GM12892 (cell line): ENCODE results near the gene MEA1.
A peak's percentile ranks its signal among the peaks of the same experiment; 100 is the strongest.

Source experiments
- DNase-seq: peaks from one replicate; pipeline ENCODE4 v3.0.0; 2011; ENCODE audit not compliant: insufficient read length
- FAIRE-seq: peaks from 2 replicates; lab custom pipeline; 2011; peaks lifted over from hg19 to GRCh38; lab: Jason Lieb, UNC
- POLR2A ChIP-seq: IDR thresholded peaks from 2 replicates; pipeline ENCODE4 v1.6.1; 2011; ENCODE audit warnings: low read depth, low read length, control low read depth
- POLR2AphosphoS5 ChIP-seq: IDR thresholded peaks from 2 replicates; pipeline ENCODE4 v1.6.1; 2011; ENCODE audit warnings: low read depth, low read length, control low read depth
- TAF1 ChIP-seq: IDR thresholded peaks from 2 replicates; pipeline ENCODE4 v1.6.1; 2011; ENCODE audit warnings: low read depth, mild to moderate bottlenecking, control low read depth, low read length, borderline replicate concordance

MEA1 gene

DNA sequence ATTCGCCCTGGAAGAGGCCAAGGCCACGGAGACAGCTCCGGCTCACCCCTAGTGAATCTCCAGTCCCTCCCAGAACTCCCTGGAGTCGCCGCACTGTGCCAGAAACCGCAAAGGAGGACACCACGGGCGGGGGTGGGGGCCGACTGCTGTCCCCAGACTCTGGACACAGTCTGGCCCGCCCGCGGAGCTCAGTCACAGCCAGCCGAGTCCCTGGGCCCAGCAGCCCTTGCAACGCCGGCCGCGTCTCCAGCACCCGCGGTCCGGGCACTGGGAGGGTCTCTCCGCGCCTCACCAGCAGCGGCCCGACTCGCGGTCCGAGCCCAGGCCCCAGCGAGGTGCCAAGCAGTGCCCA is 35.3 kb downstream of the MEA1 start:
- TF ChIP-seq TAF1 = no peak
- TF ChIP-seq POLR2A = no peak
- TF ChIP-seq POLR2AphosphoS5 = no peak
- DNase-seq = peak; percentile 37
- FAIRE-seq = no peak

DNA sequence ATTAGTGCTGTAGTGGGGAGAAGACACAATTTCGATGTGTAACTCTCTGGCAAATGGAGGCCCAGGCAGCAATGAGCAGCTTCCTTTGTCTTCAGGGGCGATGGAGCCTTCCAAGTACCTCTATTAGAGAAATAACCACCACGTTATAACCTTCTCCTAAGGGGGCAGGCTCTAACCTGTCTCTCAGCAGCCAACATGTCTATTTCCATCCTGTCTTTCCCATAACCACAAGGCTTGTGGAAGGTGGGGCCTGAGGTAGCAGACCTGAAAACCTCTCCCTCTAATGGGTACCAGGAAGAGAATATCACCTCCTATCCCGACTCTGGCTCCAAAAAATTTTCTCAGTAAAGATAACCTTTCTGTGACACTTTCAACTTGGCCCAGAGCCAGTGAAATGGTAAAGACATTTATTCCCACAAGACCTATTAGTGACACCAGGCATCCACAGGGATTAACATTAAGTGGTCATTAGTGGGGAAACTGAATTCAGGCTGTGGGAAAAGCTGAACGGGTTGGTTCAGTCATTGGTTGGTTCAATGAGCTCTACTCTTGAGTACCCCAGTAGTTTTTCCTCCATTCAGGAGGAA is 38.7 kb downstream of the MEA1 start:
- DNase-seq (no peak), FAIRE-seq (no peak)

DNA sequence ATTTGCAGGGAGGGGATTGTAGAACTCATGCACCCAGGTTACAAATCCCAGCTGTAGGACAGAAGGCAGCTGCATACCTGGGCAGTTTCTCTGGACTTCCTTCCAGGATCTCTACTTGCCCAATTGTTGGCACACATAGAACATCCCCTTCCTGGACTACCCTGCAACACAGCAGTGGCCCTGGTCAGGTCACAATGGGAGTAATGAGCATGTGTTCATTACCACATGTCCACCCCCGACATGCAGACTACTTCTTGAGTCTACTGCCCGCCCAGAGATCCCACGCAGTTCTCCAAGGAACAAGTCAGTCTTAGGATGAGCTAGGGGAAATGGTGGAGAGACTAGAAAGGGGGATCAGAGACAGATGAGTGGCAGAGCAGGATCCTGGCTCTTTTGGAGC is 39.8 kb downstream of the MEA1 start:
- TF ChIP-seq TAF1 = no peak
- no peak for TF ChIP-seq POLR2A
- no peak for TF ChIP-seq POLR2AphosphoS5

More for the DNA sequence above, 38.7 kb downstream of the MEA1 start:
- TF ChIP-seq TAF1 (no peak), POLR2A (no peak), POLR2AphosphoS5 (no peak)

DNA sequence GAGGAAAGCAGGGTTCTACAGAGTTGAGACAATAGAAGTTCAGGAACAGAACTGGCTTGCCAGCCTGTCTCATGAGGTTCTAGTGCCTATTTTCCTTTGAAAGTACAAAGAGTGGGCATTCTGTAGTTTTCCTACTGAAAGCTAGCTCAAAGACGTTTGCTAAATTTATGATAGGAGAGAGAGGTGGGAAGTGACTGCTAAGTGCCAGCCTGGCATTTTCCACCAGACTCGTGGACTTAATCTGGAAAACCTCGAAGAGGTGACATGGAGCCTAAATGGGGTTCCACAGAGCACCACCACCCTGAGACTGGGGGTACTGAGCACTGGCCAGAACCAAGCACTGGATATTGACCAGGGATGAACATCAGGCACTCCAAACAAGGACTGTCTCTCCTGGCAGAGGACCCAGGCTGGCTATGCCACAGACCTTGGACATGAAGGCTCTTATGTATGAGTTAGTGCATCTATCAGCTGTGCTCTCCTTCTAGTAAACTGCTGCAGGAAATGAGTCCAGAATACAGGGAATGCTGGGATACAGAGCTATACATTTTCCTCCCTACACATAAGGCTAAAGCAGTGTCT is 41.9 kb downstream of the MEA1 start:
- TF ChIP-seq POLR2AphosphoS5 = no peak
- TF ChIP-seq TAF1 = no peak
- no peak for TF ChIP-seq POLR2A
- DNase-seq (no peak), FAIRE-seq (no peak)

More for the DNA sequence above, 39.8 kb downstream of the MEA1 start:
- no peak for FAIRE-seq
- no peak for DNase-seq

DNA sequence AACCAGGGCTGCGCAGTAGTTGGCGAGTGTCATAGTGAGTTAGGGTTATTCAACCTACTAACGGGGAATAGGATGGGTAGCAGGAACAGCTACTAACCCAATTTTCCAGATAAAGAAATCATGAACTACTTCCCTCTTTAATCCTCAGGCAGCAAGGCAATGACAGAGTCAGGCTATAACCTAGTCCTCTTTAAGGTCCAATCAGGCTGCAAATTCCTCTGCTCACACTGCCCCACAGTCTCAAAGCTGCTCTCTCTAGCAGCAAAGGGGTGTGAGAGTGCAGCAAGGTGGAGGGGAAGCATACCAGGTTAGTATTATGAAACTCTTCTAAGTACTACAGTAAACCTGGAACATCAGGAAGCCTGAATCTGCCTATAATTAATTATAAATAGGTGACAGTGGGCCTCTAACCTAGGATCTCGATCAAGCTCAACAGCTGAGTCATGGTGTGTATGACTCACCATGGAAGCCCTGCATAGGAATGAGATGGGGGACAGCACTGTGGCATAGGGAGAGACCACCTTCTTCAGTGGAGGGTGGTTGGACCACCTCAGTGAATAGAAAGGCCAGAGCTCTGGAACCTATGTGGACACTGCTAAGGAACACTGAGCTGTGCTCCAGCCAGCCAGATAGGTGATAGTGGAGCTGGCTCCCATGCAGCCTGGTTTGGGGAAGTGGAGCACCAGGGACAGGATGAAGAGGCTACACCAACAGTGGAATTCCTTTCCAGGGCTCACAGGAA is 42.7 kb downstream of the MEA1 start:
- DNase-seq (no peak), FAIRE-seq (no peak)
- TF ChIP-seq POLR2AphosphoS5 (no peak), TAF1 (no peak), POLR2A (no peak)

DNA sequence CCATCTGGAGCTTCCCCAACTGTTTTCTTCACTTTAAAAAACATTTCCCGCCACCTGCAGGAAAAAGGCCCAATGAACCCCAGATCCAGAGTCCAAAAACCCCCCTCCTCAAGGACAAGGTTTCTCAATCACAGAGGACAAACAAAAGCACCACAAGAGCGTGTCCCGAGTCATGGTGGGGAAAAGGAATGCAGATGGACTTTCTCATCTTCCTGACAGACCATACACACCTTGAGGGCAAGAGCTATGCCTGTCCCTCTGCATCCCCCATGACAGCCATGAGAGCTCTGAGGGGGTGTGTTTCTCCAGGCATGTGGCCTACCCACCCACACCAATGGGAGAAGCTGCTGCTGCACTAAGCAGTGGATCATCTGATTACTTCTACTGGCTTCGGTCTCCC is 43.8 kb downstream of the MEA1 start:
- TF ChIP-seq POLR2AphosphoS5 (no peak), TAF1 (no peak), POLR2A (no peak)
- DNase-seq (no peak), FAIRE-seq (no peak)

DNA sequence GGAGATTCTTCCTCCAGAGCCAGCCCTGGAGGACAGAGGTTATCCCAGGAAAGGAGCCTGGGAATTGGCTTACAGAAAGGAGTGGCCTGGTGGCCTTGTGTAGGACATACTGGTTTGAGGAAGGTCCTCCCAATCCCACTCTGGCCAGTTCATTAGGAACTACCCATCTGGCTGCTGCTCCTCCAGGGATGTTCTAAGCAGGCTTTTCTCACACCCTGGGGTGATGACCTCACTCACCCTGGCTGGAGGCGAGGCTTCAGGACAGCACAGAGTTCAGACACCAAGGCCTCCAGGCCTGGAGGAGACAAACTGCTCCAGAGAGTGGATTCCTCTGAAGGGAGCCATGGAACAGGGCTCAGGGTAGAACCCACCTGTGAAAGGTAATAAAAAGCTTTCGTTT is 44.3 kb downstream of the MEA1 start:
- TF ChIP-seq TAF1 = no peak
- DNase-seq (no peak), FAIRE-seq (no peak)

DNA sequence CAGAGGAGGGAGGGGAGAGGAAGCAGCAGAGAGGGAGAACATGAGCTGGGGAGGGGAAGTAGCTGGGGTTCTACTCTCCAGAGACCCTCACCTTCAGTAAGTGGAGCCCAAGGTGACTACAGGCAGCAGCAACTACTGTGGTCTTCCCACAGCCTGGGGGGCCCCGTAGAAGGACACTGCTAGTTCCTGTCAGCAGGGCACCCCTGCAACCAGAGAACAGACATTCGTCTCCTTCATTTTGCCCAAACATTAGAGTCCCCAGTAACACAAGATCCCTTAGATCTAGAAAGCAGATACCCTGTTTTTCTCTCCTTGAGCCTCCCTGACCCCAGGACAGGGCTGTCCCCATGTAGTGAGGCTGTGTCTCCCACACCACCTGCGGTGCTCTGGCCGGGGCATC is 45.0 kb downstream of the MEA1 start:
- no peak for DNase-seq
- TF ChIP-seq TAF1 (no peak), POLR2A (no peak), POLR2AphosphoS5 (no peak)
- no peak for FAIRE-seq

DNA sequence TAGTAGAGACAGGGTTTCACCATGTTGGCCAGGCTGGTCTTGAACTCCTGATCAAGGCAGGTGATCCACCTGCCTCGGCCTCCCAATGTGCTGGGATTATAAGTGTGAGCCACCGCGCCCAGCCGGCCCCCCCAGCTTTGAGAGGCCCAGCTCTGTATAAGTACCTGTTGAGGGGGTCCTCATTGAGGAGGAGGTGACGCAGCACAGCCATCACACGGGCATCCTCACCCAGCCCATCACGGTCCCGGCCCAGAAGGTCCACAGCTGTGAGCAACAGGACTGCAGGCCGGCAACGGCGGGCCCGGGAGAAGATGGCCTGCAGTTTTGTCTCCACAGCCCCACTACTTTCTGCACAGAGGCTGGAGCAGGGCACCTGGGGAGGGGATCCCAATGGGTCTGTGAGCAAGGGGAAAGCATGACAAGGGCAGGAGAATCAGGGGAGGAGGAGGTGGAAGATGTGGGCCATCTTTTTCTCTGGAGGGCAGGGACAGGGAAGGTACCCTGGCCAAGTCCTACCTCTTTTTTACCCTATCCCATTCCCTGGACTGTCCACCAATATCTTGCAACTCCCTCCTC is 45.5 kb downstream of the MEA1 start:
- no peak for DNase-seq
- no peak for FAIRE-seq
- no peak for TF ChIP-seq POLR2A
- no peak for TF ChIP-seq POLR2AphosphoS5
- TF ChIP-seq TAF1 = no peak

DNA sequence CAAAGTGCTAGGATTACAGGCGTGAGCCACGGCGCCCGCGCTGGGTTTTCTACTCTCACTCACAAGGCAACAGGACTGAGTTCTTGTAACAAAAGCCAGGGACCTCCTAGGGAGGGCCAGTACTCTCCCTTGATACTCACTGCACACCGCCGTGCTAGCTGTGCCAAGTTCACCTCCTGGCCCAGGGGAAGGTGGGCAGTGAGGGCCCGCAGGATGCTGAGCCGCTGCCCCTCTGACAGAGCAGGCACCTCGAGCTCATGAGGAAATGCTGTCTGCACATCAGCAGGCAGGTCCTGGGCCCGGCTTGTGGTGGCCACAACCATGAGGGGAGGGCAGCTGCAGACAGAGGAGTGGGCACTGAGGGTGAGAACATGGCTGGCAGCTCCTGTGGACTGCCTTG is 46.5 kb downstream of the MEA1 start:
- FAIRE-seq = no peak

DNA sequence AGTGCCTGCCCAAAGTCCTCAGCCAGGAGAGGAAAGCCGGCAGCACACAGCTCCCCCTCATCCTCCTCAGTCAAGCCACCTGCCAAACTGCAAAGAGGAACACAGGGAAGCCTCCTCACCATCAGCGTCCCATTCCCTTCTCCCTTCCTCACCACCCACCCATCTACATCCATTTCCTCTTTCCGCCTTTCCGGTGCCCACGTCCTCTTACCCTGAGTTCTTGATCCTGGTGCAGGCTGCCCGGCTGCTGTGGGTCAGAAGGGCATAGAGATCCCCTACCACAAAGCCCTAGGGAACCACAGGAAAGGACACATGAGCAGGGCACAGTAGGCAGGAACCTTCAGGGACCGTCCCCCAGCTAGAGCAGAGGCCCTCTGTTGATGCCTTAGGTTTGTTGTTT is 47.2 kb downstream of the MEA1 start:
- FAIRE-seq (no peak), DNase-seq (no peak)
- no peak for TF ChIP-seq POLR2A
- TF ChIP-seq TAF1 = no peak
- no peak for TF ChIP-seq POLR2AphosphoS5

More for the DNA sequence above, 46.5 kb downstream of the MEA1 start:
- TF ChIP-seq POLR2A = no peak
- TF ChIP-seq POLR2AphosphoS5 = no peak
- TF ChIP-seq TAF1 = no peak
- no peak for DNase-seq
